Measurements from ENCODE around the gene GBX1.

DNA sequence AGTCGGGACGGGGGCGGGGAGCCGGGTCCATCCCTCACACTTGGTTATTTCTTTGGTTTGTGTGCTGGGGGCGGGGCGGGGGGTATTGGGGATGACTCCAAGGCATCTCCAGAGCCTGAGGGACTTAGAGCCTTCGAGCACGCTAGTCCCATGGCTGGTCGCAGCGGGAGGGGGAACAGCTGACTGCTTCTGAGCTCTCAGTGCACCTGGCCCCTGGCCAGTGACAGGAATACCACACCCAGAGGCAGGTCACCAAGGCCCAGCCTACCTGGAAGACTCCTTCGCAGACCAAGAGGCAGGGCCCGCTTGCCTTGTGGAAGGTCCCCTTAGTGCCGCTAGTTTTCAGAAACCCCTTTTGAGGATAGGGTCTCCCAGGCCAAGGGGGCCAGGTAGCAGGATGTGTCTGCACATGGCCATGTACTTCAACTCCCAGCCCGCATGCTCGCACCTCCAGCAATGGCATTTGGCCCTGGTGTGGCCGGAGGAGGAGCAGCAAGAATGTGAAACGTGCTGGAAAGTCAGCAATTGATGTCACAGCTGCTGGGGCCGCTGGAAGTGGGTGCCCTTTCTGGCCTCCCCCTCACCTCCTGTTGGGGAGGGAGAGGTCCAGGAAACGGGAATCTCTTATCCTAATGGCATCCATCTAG is 40.9 kb downstream of the GBX1 start:
- TF ChIP-seq, protein P1, sequence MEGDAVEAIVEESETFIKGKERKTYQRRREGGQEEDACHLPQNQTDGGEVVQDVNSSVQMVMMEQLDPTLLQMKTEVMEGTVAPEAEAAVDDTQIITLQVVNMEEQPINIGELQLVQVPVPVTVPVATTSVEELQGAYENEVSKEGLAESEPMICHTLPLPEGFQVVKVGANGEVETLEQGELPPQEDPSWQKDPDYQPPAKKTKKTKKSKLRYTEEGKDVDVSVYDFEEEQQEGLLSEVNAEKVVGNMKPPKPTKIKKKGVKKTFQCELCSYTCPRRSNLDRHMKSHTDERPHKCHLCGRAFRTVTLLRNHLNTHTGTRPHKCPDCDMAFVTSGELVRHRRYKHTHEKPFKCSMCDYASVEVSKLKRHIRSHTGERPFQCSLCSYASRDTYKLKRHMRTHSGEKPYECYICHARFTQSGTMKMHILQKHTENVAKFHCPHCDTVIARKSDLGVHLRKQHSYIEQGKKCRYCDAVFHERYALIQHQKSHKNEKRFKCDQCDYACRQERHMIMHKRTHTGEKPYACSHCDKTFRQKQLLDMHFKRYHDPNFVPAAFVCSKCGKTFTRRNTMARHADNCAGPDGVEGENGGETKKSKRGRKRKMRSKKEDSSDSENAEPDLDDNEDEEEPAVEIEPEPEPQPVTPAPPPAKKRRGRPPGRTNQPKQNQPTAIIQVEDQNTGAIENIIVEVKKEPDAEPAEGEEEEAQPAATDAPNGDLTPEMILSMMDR (IDR thresholded peaks at IDR 0.05), result no peak
- no peak for TF ChIP-seq POLR2A (IDR thresholded peaks at IDR 0.05)

Data from body of pancreas (tissue), 4 donors.